T1000 (cell line): ENCODE measurements around the gene NFAM1.

Experiments used
- DNase-seq: peaks from one replicate; lab custom pipeline; 2025; ENCODE audit warnings: mixed read lengths; lab: John Stamatoyannopoulos, UW

Gene NFAM1

GRCh38 chr22:42439821-42440674 lies 7.8 kb upstream of the NFAM1 start:
- DNase-seq = no peak

GRCh38 chr22:42439021-42439567 lies 6.9 kb upstream of the NFAM1 start:
- DNase-seq = no peak

DNA sequence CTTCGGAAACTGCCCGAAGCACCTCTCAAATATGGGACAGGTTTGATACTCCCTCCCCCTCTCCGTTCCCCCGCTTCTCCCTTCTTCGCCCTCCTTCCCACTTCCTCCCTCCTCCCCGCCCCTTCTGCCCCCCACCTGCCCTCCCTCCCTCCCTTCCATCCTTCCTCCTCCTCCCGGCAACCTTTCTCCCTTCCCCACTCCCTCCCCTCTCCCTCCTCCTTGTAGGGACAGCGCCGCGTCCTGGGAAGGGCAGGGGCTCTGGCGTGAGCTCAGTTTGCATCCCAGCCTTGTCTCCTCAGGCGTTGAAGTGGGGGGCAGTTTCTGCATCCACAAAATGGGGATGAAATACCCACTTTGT lies 6.1 kb upstream of the NFAM1 start:
- no peak for DNase-seq

GRCh38 chr22:42437488-42438292 lies 5.5 kb upstream of the NFAM1 start:
- DNase-seq = peak; percentile 63

- DNase-seq = no peak
Observed at GRCh38 chr22:42436404-42436803, 4.2 kb upstream of the NFAM1 start.

GRCh38 chr22:42434748-42435425 lies 2.7 kb upstream of the NFAM1 start:
- no peak for DNase-seq

- DNase-seq = no peak
Observed at GRCh38 chr22:42433754-42434682, 1.8 kb upstream of the NFAM1 start.

- DNase-seq = no peak
Observed at GRCh38 chr22:42432818-42433217, 615 bp upstream of the NFAM1 start.

GRCh38 chr22:42431401-42432019 lies 693 bp downstream of the NFAM1 start:
- DNase-seq = no peak

- no peak for DNase-seq
Observed at GRCh38 chr22:42430528-42431125, 1.6 kb downstream of the NFAM1 start.

DNA sequence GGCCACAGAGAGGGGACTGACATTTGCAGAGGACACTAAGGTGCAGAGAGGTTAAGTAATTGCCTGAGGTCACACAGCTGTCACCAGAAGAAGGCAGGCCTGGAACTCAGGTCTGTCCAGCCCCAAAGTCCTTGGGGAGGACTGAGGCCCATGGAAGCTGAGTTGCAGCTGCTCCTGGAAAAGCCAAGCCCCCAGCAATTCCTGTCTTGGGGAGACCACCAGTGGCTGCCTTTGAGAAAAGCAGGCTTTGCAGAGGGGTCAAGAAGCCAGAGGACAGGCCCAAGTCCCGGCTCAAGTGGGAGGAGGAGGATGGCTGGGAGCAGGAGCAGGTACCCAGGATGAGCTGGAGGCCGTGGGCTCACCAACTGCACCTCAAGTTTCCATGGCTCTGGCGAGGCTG lies 3.4 kb downstream of the NFAM1 start:
- no peak for DNase-seq

GRCh38 chr22:42428025-42428424 lies 4.2 kb downstream of the NFAM1 start:
- no peak for DNase-seq

GRCh38 chr22:42427167-42427566 lies 5.0 kb downstream of the NFAM1 start:
- no peak for DNase-seq

DNA sequence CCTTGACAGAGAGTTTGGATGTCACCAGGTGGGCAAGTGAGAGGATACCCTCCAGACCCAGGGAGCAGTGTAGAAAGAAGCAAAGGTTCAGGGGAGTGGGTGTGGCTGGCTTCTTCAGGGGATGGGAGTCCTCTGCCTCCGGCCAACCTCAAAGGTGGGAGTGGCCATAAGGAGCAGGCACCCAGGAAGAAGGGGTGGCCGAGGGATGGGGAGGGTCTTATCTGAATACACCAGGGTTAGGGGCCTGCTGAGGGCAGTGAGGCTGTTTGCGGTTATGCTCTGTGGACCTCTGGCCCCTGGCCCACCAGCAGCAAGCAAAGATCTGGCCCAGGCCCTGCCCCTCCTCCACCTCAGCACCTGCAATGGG lies 6.2 kb downstream of the NFAM1 start:
- no peak for DNase-seq

GRCh38 chr22:42425337-42425988 lies 6.7 kb downstream of the NFAM1 start:
- no peak for DNase-seq

- no peak for DNase-seq
Observed at GRCh38 chr22:42419243-42419881, 12.8 kb downstream of the NFAM1 start.

DNA sequence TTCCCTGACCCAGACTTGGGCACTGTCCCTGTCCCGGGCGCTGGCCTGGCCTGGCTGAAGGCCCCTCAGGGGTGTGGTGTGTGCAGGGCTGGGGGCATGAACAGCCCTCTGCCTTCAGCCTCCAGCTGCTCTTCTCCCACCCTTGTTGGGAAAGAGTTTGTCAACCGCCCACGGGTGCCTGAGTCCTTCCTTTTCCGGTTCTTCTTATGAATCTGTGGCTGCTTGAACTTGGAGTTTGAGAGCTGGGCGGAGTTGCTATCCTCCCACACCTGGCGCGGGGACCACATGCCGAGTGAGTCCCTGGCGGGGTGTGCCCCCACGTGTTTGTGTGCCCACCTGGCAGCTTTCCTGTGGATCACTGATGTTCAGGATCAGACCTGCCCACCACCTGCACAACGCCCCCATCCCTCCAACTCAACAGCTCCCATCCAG lies 13.4 kb downstream of the NFAM1 start:
- DNase-seq = no peak

GRCh38 chr22:42417645-42418305 lies 14.4 kb downstream of the NFAM1 start:
- DNase-seq = no peak
